ENCODE measurements around the gene KCNH3. TPM values are rescaled to one million over a fixed set of nuclear protein-coding genes. Genes with fewer than 3 reads are reported as not detected.

The KCNH3 gene
- total RNA-seq, 1 donor from 2014 or later: not detected

DNA sequence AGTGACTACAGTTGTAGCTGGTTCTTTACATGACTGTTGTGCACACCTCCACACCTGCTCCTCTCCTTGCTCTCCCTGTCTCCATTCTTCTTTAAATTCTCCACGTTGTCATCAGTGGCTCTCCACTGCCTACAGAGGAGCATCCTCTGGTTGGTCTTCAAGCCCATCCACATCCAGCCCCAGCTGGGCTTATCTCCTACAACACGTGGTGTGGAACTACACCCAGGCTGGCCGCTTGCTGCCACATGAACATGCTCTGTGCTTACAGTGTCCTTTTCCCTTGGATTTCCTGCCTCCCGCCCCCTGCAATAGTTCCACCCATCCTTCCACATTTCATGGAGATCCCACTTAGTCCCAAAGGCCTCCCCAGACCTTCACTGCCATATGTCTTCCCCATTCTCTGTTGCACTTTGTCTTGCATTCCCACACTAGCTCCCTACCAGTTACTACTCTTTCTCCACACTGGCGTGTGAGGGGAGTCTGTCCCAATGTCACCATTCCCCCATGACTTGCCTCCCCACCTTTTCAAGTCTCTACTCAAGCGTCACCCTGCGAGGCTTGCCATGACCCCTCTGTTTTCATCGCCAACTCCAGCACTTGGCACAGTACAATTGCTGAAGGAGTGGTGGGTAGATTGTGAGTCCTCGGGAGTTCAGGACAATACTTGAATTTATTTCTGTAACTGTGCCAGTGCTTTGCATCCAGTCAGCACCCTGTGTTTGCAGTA, 38.9 kb downstream of the KCNH3 start:
- Histone ChIP-seq H3K27ac (peak overlapping the region; percentile 75), H3F3A (ENCODE audit: low read depth) (peaks cover 44% of the 10 kb centered on the region), H3K9ac (no peak overlapping the region), H3K36me3 (no peaks in the 10 kb centered on the region), H3K4me2 (no peak overlapping the region), H3K4me3 (no peak overlapping the region), H3K9me3 (ENCODE audit: low read depth) (no peaks in the 10 kb centered on the region), H4K20me1 (ENCODE audit: low read depth) (peaks cover 20% of the 10 kb centered on the region), H3K79me2 (ENCODE audit: low read depth) (peaks cover 15% of the 10 kb centered on the region), H3K4me1 (peaks cover 31% of the 10 kb centered on the region), H2AFZ (replicated peaks) (no peak overlapping the region), H3K27me3 (no peaks in the 10 kb centered on the region)
- Mint-ChIP-seq H3K9me3 (no peaks in the 10 kb centered on the region), H3K27ac (peak overlapping the region; percentile 18), H3K27me3 (ENCODE audit: insufficient read depth, low read depth) (peaks cover 3% of the 10 kb centered on the region), H3K4me3 (no peak overlapping the region), H3K36me3 (peaks cover 12% of the 10 kb centered on the region), H3K4me1 (peaks cover 33% of the 10 kb centered on the region)
- TF ChIP-seq EZH2 (IDR thresholded peaks at IDR 0.05): no peak
- TF ChIP-seq, protein P1, sequence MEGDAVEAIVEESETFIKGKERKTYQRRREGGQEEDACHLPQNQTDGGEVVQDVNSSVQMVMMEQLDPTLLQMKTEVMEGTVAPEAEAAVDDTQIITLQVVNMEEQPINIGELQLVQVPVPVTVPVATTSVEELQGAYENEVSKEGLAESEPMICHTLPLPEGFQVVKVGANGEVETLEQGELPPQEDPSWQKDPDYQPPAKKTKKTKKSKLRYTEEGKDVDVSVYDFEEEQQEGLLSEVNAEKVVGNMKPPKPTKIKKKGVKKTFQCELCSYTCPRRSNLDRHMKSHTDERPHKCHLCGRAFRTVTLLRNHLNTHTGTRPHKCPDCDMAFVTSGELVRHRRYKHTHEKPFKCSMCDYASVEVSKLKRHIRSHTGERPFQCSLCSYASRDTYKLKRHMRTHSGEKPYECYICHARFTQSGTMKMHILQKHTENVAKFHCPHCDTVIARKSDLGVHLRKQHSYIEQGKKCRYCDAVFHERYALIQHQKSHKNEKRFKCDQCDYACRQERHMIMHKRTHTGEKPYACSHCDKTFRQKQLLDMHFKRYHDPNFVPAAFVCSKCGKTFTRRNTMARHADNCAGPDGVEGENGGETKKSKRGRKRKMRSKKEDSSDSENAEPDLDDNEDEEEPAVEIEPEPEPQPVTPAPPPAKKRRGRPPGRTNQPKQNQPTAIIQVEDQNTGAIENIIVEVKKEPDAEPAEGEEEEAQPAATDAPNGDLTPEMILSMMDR (IDR thresholded peaks at IDR 0.05): no peak
- TF ChIP-seq EZH2phosphoT487 (IDR thresholded peaks at IDR 0.05): no peak
- DNase-seq (ENCODE audit: low spot score): no peak

DNA sequence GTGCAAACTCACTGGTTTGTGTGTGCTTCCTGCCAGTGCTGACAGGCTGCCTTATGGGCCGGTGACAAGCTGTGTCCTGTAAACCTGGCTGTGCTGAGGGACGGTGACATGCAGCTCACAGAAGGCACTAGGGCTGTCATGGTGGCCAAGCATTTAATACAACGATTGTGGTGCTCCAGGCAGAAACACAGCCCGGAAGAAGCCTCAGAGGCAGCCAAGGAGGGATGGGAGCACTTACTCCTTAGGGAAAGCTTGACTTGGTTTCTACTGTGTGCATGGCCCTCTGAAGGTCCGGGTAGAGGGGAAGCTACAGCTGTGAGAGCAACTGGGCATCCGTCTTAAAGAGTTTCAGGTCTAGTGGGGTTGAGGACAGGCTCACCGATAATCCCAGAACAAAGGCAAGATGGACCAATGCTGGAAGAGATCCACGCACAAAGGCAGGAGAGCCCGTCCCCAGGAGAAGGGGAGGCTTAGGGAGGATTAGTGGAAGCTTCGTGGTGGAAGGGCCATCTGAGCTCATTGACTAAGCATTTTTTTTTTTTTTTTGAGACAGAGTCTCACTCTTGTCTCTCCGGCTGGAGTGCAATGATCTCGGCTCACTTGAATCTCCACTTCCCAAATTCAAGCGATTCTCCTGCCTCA, 39.8 kb downstream of the KCNH3 start:
- H3K27ac ChIP-seq: peak overlapping the region; percentile 75
- peaks cover 20% of the 10 kb centered on the region for H4K20me1 ChIP-seq (ENCODE audit: low read depth)
- no peak overlapping the region for H3K9ac ChIP-seq
- H3F3A ChIP-seq (ENCODE audit: low read depth): peaks cover 44% of the 10 kb centered on the region
- no peak overlapping the region for H2AFZ ChIP-seq (replicated peaks)
- no peaks in the 10 kb centered on the region for H3K9me3 ChIP-seq (ENCODE audit: low read depth)
- H3K9me3 Mint-ChIP-seq: no peaks in the 10 kb centered on the region
- peak; percentile 89 for DNase-seq (ENCODE audit: low spot score)
- H3K79me2 ChIP-seq (ENCODE audit: low read depth): peaks cover 15% of the 10 kb centered on the region
- no peaks in the 10 kb centered on the region for H3K27me3 ChIP-seq
- TF ChIP-seq EZH2 (IDR thresholded peaks at IDR 0.05): no peak
- TF ChIP-seq, protein P1 (IDR thresholded peaks at IDR 0.05): no peak
- TF ChIP-seq EZH2phosphoT487 (IDR thresholded peaks at IDR 0.05): no peak
- H3K4me1 ChIP-seq: peaks cover 31% of the 10 kb centered on the region
- peaks cover 33% of the 10 kb centered on the region for H3K4me1 Mint-ChIP-seq
- H3K4me3 ChIP-seq: no peak overlapping the region
- H3K36me3 ChIP-seq: no peaks in the 10 kb centered on the region
- peak overlapping the region; percentile 41 for H3K4me2 ChIP-seq
- H3K27me3 Mint-ChIP-seq (ENCODE audit: insufficient read depth, low read depth): peaks cover 3% of the 10 kb centered on the region
- peak overlapping the region; percentile 14 for H3K27ac Mint-ChIP-seq
- H3K4me3 Mint-ChIP-seq: no peak overlapping the region
- H3K36me3 Mint-ChIP-seq: peaks cover 10% of the 10 kb centered on the region

DNA sequence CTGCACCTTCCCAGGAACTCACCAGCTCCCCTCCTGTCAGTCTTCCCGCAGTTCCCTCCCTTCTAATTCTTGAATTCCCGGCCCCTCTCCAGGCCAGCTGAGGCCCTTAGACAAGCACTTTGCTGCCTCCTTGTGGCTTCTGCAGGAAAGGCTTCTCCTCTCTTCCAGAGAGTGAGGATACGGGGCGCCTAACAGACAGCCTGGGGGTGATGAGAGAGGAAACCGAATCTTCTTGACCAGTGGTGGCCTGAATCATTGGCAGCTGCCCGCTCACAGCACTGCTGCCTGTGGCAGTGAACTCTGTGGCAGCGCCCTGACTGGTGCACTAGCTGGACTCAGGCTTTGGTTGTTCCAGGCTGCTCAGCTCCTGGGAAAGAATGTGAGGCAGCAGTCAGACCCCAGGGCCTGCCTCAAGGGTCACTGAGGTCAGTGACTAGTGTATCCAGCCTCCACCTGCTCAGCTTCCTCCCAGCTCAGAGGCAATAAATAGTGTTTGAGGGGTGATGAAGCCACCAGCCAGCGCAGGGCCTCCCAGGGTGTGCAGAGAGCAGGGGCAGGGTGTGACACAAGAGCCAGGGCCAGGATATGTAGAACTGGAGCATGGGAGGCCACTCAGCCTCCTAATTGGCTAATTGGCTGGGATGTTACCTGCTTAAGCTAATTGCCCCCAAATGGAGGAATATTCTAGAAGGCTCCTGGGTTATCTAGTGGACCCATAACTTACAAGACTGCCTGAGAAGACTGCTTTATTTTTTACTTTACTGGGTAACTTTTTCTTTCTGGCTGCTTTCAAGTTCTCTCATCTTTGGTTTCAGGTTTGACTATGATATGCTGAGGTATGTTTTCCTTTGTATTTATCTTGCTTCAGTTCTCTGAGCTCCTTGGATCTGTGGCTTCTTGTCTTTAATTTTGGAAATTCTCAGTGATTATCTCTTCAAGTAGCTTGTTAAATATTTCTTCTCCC, 42.0 kb downstream of the KCNH3 start:
- Histone ChIP-seq H3K4me1 (peaks cover 31% of the 10 kb centered on the region), H4K20me1 (ENCODE audit: low read depth) (peaks cover 20% of the 10 kb centered on the region), H3K27me3 (no peaks in the 10 kb centered on the region), H2AFZ (replicated peaks) (no peak overlapping the region), H3K79me2 (ENCODE audit: low read depth) (peaks cover 15% of the 10 kb centered on the region), H3K27ac (peak overlapping the region; percentile 72), H3K9ac (no peak overlapping the region), H3F3A (ENCODE audit: low read depth) (peaks cover 44% of the 10 kb centered on the region), H3K4me2 (peak overlapping the region; percentile 77), H3K4me3 (peak overlapping the region; percentile 28), H3K9me3 (ENCODE audit: low read depth) (no peaks in the 10 kb centered on the region), H3K36me3 (no peaks in the 10 kb centered on the region)
- Mint-ChIP-seq H3K27ac (peak overlapping the region; percentile 82), H3K27me3 (ENCODE audit: insufficient read depth, low read depth) (peaks cover 5% of the 10 kb centered on the region), H3K9me3 (no peaks in the 10 kb centered on the region), H3K4me3 (peak overlapping the region; percentile 10), H3K4me1 (peaks cover 33% of the 10 kb centered on the region), H3K36me3 (peaks cover 8% of the 10 kb centered on the region)
- peak; percentile 95 for DNase-seq (ENCODE audit: low spot score)
- no peak for TF ChIP-seq EZH2 (IDR thresholded peaks at IDR 0.05)
- TF ChIP-seq EZH2phosphoT487 (IDR thresholded peaks at IDR 0.05): no peak
- TF ChIP-seq, protein P1 (IDR thresholded peaks at IDR 0.05): peak; percentile 95

Measured in neural progenitor cell (in vitro differentiated cells).